Cardiac muscle cell (in vitro differentiated cells and primary cell): ENCODE results near the gene VTI1A. TPM values are rescaled to one million over a fixed set of nuclear protein-coding genes. Genes with fewer than 3 reads are reported as not detected.

Source experiments
- DNase-seq, 2 donors: peaks; one replicate each; pipeline versions ENCODE4 v3.0.0 to v3.0.0-alpha.2; 2010 to 2017; ENCODE audit warnings: low read depth in 1 of 2, low spot score in 1 of 2
- H3K27ac ChIP-seq: fragments of 200-600 bp; sonication (generic); 2 replicates; pipeline ENCODE4 v1.5.1; 2016
- H3K27me3 ChIP-seq: fragments of 200-600 bp; sonication (generic); 2 replicates; pipeline ENCODE4 v1.6.0; 2016; ENCODE audit warnings: control low read depth
- H3K36me3 ChIP-seq: fragments of 200-600 bp; sonication (generic); 2 replicates; pipeline ENCODE4 v1.5.1; 2016; ENCODE audit warnings: control low read depth
- H3K4me1 ChIP-seq: fragments of 200-600 bp; sonication (generic); 2 replicates; pipeline ENCODE4 v1.8.1; 2017; ENCODE audit warnings: low read depth, mild to moderate bottlenecking, mixed run types
- H3K4me3 ChIP-seq: fragments of 200-600 bp; sonication (generic); 2 replicates; pipeline ENCODE4 v1.5.1; 2016; ENCODE audit warnings: mild to moderate bottlenecking
- H3K9me3 ChIP-seq: fragments of 200-600 bp; sonication (generic); 2 replicates; pipeline ENCODE4 v1.5.1; 2017; ENCODE audit warnings: low read depth, mild to moderate bottlenecking, control low read depth
- CTCF ChIP-seq: IDR thresholded peaks from 2 replicates; pipeline ENCODE4 v1.5.1; 2012; ENCODE audit warnings: low read depth, mild to moderate bottlenecking, low read length
- polyA plus RNA-seq: library from polyadenylated mRNA; unstranded; fragments of >200 nt; fragmentation: Nextera tagmentation; extraction: Ambion mirVana; gene quantifications from 2 replicates; pipeline ENCODE4 v1.2.1, GENCODE V29; 2016
- total RNA-seq: library from RNA; depleted of rRNA; stranded (reverse); fragments of >200 nt; gene quantifications from 2 replicates; pipeline ENCODE4 v1.2.3, GENCODE V29; 2016

The VTI1A gene
- total and polyA plus RNA-seq, 2 experiments from 2014 or later, result 19.3 to 33.1 TPM

- TF ChIP-seq CTCF, result no peak
- no peak overlapping the region for H3K27ac ChIP-seq
- no peak for DNase-seq
- H3K27me3 ChIP-seq, result no peaks in the 10 kb centered on the region
- no peaks in the 10 kb centered on the region for H3K4me1 ChIP-seq
- no peak overlapping the region for H3K4me3 ChIP-seq
- peaks cover 48% of the 10 kb centered on the region for H3K36me3 ChIP-seq
- H3K9me3 ChIP-seq, result no peaks in the 10 kb centered on the region
Observed at GRCh38 chr10:112441520-112441919, 5.5 kb upstream of the VTI1A start.

GRCh38 chr10:112442063-112442462 lies 5.0 kb upstream of the VTI1A start:
- Histone ChIP-seq H3K36me3 (peaks cover 48% of the 10 kb centered on the region), H3K4me3 (no peak overlapping the region), H3K27me3 (no peaks in the 10 kb centered on the region), H3K9me3 (no peaks in the 10 kb centered on the region), H3K27ac (no peak overlapping the region), H3K4me1 (no peaks in the 10 kb centered on the region)
- no peak for TF ChIP-seq CTCF
- no peak for DNase-seq

- peak overlapping the region; percentile 82 for H3K4me3 ChIP-seq
- no peak for TF ChIP-seq CTCF
- peak overlapping the region; percentile 99 for H3K27ac ChIP-seq
- peaks cover 9% of the 10 kb centered on the region for H3K4me1 ChIP-seq
- peaks cover 28% of the 10 kb centered on the region for H3K36me3 ChIP-seq
- H3K27me3 ChIP-seq, result no peaks in the 10 kb centered on the region
- peak in 1 of 2 donors; percentile 16 for DNase-seq
- no peaks in the 10 kb centered on the region for H3K9me3 ChIP-seq
Observed at GRCh38 chr10:112446055-112446854, 760 bp upstream of the VTI1A start.

- peaks cover 9% of the 10 kb centered on the region for H3K4me1 ChIP-seq
- H3K27me3 ChIP-seq, result no peaks in the 10 kb centered on the region
- H3K4me3 ChIP-seq, result peak overlapping the region; percentile 82
- H3K27ac ChIP-seq, result peak overlapping the region; percentile 99
- no peaks in the 10 kb centered on the region for H3K9me3 ChIP-seq
- TF ChIP-seq CTCF, result no peak
- H3K36me3 ChIP-seq, result peaks cover 15% of the 10 kb centered on the region
- no peak for DNase-seq
Observed at GRCh38 chr10:112447620-112447928, 559 bp downstream of the VTI1A start.

- no peaks in the 10 kb centered on the region for H3K9me3 ChIP-seq
- TF ChIP-seq CTCF, result no peak
- DNase-seq, result no peak
- peaks cover 9% of the 10 kb centered on the region for H3K4me1 ChIP-seq
- H3K4me3 ChIP-seq, result no peak overlapping the region
- no peak overlapping the region for H3K27ac ChIP-seq
- H3K27me3 ChIP-seq, result no peaks in the 10 kb centered on the region
- H3K36me3 ChIP-seq, result peaks cover 8% of the 10 kb centered on the region
Observed at GRCh38 chr10:112448888-112449287, 1.9 kb downstream of the VTI1A start.
